T-helper 1 cell treated with Interleukin-12 subunit alpha and Interleukin-12 subunit beta and Interleukin-4 antibody, amounts not matched to agents 30 ng/mL and 1 ng/mL, for 36 hours (primary cell): ENCODE measurements around the gene ZNF592. TPM values are rescaled to one million over a fixed set of nuclear protein-coding genes. Genes with fewer than 3 reads are reported as not detected.

Experiments
- intact Hi-C: fragments of 100-400 bp; cut with micrococcal nuclease; formaldehyde crosslinking; loops from one replicate; pipeline ENCODE4 v1.15.1; 2024
- total RNA-seq: library from RNA; stranded (reverse); gene quantifications from 2 replicates; pipeline ENCODE4 v1.2.3, GENCODE V29; 2022

The ZNF592 gene
- total RNA-seq, 1 donor from 2014 or later = 42.6 TPM

DNA sequence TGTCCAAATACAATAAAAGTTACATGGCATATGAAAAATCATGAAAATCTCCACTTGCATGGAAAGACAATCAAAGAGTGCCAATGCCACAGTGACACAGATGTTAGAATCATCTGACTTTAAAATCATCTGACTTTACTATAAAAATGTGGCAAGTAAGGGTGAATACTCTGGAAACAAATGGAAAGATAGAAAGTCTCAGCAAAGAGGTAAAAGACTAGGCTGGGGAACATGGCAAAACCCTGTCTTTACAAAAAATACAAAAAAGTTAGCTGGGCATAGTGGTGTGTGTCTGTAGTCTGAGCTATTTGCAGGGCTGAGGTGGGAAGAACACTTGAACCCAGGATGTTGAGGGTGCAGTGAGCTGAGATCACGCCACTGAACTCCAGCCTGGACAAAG is 97.9 kb downstream of the ZNF592 start:
- intact Hi-C loops = loop anchor here (5.0 kb wide), 1 partner anchor 196 kb away; no protein-coding TSS in a partner anchor

DNA sequence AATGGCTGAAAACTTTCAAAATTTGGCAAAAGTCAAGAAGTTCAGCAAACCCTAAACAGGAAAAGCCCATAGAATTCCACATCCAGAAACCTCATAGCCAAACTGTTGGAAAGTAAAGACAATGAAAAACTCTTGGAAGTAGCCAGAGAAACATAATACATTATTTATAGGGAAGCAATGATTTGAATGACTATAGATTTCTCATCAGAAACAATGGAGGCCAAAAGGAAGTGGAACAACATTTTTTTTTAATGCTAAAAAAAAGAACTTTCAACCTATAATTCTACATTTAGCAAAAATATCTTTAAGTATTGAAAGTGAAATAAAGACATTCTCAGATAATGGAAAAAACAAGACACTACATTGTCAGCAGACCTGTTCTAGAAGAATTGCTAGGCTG is 99.0 kb downstream of the ZNF592 start:
- intact Hi-C loops = loop anchor here (5.0 kb wide), 1 partner anchor 195 kb away; no protein-coding TSS in a partner anchor

DNA sequence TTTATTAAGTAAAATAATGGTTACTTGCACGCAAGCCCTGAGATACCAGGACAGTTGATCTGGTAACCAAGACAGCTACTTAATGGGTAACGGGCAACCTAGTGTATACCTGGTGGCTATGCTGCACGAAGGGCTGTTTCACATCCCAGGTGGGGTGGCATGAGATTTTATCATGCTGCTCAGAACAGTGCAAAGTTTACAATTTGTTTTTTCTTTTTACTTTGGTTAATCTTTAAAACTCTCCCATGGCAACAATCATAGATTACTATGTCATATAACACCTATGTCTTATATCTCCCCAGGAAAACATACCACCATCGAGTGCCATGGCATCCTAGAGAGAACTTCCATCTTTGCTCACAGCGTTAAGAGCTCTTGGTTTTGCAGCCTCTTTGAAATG is 103.8 kb downstream of the ZNF592 start:
- intact Hi-C loops = no loop called here

DNA sequence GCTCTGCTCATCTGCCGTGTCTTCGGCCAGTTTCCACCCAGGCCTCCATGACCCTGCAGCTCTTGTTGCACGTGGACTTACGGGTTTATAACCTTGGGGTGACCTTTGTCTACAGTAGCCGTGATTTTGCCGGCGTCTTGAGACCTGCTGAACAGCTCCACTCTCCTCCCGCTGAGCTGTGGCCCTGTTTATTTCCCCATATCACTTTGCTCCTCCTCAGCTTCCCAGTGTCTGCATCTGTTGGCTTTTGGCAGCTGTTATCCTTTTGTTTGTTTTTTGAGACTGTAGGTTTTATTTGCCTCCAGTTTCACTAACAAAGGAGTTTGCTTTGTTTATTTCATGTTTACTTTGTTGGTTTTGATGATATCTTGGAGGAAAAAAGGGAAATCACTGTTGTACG is 106.7 kb downstream of the ZNF592 start:
- intact Hi-C loops = no loop called here

DNA sequence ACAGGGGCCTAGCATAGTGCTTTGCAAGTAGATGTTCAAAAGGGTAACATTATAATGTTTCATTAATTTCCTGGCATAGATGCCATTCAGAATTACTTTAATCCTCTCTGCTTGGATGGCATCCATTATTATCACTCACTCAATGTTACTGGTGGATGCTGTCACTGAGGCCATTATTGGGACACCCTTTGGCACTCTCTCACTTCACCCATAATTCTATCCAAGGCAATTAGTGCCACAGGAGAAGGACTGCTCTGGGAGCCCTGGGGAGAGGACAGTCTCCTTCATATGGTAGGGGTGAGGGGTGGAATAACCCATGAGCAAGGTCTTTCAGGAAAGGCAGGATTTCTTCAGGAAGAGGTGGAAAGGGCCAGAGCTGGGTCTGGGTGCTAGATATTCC is 107.4 kb downstream of the ZNF592 start:
- intact Hi-C loops = no loop called here

Other genes starting within 250 kb of the ZNF592 start
- 5.1 and 6.5 TPM in 2 replicates for gene ZSCAN2, start 147.6 kb upstream of the ZNF592 start, total RNA-seq
- gene WDR73, start 94.3 kb upstream of the ZNF592 start, total RNA-seq = 25.7 and 27.5 TPM in 2 replicates
- gene NMB, start 90.4 kb upstream of the ZNF592 start, total RNA-seq = 3.2 and 3.7 TPM in 2 replicates
- 104 and 108 TPM in 2 replicates for gene SEC11A, start 32.5 kb upstream of the ZNF592 start, total RNA-seq
- 0.29 and 0.49 TPM in 2 replicates for gene ALPK3, start 68.8 kb downstream of the ZNF592 start, total RNA-seq
- gene SLC28A1, start 136.1 kb downstream of the ZNF592 start, total RNA-seq = not detected in 2 replicates
- 14.0 and 16.6 TPM in 2 replicates for gene PDE8A, start 233.3 kb downstream of the ZNF592 start, total RNA-seq